ENCODE data around the gene ZNF594.
"Not testable (repeated sequence)": the region's sequence is repeated elsewhere in the genome, so short reads cannot be mapped to it uniquely, and the experiment has no call there.

The ZNF594 gene

DNA sequence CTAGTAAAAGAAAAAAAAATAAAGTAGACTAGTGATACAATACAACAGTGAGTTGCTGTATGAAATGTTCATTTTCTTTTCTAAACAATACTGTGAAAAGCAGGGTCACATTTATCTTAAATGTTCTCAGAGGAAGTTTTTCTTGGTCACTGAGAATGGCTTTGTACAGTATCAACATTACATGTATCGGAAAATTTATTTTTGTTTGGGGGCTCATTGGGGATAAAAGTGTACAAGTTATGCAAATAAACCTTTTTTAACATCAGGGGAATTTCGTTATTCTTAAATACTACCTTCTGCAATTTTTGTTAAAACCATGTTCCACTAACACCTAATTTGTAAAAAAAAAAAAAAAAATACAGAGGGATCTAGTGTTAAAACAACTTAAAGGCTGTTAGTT, 8.7 kb upstream of the ZNF594 start:
- DNase-seq: no peak

DNA sequence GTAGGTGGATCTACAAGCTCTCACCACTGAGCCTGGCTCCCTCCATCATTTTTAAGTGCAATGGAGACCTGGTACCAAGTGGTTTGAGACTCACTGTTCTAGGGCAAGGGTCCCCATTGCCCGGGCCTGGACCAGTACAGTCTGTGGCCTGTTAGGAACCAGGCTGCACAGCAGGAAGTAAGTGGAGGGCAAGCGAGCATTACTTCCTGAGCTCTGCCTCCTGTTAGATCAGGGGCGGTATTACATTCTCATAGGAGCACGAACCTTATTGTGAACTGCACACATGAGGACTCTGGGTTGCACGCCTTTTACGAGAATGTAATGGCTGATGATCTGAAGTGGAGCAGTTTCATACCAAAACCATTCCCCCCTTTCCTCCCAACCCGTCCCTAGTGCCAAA, 6.8 kb upstream of the ZNF594 start:
- no peak for DNase-seq

GRCh38 chr17:5194346-5194745, 2.7 kb upstream of the ZNF594 start:
- no peak for DNase-seq

GRCh38 chr17:5184288-5184687, 7.4 kb downstream of the ZNF594 start:
- DNase-seq: no peak

GRCh38 chr17:5183410-5183793, 8.3 kb downstream of the ZNF594 start:
- DNase-seq: no peak

DNA sequence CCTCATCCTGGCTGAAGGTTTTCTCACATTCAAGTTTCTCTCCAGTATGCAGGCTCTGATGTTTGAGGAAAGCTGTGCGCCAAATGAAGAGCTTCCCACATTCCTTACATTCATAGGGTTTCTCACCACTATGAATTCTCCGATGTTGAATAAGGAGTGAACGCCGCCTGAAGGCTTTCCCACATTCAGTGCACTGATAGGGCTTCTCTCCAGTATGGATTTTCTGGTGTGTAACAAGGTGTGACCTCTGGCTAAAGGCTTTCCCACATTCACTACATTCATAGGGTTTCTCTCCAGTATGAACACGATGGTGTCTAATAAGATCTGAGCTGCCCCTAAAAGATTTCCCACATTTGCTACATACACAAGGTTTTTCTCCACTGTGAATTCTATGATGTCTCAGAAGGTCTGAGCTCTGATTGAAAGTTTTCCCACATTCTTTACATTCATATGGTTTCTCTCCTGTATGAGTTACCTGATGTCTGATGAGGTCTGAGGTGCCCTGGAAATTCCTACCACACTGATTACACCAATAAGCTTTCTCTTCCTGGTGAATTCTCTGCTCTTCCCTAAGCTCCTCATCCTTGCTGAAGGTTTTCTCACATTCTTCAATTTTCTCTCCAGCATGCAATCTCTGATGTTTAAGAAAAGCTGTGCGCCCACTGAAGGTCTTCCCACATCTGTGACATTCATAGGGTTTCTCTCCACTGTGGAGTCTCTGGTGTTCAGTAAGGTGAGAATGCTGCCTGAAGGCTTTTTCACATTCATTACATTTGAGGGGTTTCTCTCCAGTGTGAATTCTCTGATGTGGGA, 8.9 kb downstream of the ZNF594 start:
- DNase-seq: no peak

- DNase-seq: no peak
Observed at GRCh38 chr17:5181509-5182305, 10.0 kb downstream of the ZNF594 start.

GRCh38 chr17:5179003-5179402, 12.7 kb downstream of the ZNF594 start:
- DNase-seq: no peak

DNA sequence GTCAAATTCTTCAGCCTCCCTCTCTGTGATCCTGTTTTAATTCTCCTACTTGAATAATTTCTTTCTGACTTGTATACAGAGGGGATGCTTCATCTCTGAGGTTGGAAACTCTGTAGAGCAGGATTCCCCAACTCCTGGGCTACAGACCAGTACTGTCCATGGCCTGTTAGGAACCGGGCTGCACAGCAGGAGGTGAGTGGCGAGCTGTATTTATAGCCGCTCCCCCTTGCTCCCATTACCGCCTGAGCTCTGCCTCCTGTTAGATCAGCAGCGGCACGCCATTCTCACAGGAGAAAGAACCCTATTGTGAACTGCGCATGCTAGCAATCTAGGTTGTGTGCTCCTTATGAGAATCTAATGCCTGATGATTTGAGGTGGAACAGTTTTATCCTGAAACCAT, 16.6 kb downstream of the ZNF594 start:
- DNase-seq: not testable (repeated sequence)

GRCh38 chr17:5165791-5166564, 25.7 kb downstream of the ZNF594 start:
- not testable (repeated sequence) for DNase-seq

DNA sequence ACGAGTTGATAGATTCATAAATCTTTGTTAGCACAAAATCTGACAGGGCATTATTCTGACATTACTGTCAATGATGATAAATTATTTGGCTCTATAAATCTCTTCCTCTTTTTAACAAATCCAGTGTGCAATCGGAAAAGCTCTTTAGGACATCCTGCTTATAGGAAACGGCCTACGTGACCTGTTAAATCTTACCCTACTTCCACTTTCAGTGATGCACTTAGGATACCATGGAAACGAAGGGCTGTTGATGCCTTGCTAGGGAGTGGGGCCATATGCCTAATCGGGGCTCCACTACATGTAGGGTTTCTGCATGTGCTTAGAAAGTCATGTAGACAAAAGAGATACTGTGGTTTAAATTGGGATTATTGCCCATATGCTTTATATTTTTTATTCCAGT, 27.2 kb downstream of the ZNF594 start:
- no peak for DNase-seq

DNA sequence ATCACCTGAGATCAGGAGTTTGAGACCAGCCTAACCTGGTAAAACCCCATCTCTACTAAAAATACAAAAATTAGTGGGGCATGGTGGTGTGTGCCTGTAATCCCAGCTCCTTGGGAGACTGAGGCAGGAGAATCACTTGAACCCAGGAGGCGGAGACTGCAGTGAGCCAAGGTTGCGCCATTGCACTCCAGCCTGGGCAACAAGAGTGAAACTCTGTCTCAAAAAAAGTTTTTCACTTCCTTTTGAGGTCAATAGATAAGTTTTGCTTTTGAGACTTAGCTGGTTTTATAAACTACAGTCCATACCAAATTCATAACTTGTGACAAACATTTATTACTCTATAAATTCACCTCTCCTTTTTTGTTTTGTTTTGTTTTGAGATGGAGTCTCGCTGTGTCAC, 29.9 kb downstream of the ZNF594 start:
- not testable (repeated sequence) for DNase-seq

DNA sequence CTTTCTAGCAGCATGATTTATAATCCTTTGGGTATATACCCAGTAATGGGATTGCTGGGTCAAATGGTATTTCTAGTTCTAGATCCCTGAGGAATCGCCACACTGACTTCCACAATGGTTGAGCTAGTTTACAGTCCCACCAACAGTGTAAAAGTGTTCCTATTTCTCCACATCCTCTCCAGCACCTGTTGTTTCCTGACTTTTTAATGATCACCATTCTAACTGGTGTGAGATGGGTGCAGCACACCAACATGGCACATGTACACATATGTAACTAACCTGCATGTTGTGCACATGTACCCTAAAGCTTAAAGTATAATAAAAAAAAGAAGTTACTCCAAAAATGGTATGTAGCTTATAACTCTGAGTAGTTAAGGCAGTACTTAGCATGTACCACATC, 31.0 kb downstream of the ZNF594 start:
- DNase-seq: not testable (repeated sequence)

DNA sequence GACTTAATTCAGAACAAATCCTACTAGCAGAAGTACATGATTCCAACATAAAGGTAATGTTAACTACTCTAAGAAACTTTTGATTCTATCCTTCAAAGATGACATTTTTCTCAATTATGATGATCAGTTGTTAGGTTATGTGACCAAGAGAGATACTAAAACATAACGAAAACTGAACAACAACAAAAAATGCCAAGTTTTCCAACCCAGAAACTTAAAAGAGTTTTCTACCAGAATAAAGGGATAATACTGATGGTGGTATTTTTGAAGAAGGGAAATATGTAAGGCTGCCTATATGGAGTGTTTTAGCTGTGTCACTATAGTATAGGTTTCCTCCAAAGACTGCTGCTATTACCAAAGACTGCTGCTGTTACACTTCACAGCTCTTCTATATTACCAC, 45.5 kb downstream of the ZNF594 start:
- not testable (repeated sequence) for DNase-seq

GRCh38 chr17:5142877-5143276, 48.8 kb downstream of the ZNF594 start:
- not testable (repeated sequence) for DNase-seq

DNA sequence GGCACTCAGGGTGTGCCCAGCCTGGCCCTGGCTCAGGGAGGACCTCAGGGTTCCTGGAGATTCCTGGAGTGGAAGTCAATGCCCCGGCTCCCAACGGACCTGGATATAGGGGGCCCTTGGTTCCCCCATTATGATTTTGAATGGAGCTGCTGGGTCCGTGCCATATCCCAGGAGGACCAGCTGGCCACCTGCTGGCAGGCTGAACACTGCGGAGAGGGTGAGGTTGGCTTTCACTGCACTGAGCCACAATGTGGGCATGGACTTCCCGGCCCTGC, 52.3 kb downstream of the ZNF594 start:
- no peak for DNase-seq

DNA sequence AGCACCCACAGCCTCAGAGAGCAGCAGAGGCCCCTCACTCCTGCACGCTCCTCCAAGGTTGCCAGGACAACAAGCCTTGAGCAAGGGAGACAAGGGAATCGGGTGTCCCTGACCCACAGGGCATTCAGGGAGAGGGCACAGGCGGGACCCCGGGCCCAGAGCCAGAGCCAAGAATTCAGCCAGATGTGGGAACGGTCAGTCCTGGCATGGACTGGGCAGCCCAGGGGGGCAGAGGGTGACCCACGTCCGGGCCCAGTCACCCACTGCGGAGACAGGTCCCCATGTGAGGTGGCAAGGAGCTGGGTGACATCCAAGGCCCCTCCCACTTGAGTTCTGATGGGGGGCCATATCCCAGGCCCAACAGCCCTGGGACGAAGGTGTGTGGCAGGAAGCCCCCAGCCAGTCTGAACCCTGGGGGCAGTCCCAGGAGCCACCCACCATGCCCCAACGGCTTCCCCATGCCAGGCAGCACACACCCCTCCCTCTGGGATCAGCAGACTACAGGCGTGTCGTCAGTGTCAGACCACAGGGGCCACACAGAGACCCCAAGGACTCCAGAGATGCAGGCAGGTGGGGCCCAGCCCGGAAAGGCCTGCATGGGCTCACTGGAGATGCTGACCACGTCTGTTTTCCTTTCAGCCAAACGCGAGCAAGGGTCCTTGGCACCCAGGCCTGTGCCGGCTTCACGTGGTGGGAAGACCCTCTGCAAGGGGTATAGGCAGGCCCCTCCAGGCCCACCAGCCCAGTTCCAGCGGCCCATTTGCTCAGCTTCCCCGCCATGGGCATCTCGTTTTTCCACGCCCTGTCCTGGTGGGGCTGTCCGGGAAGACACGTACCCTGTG, 52.8 kb downstream of the ZNF594 start:
- no peak for DNase-seq

DNA sequence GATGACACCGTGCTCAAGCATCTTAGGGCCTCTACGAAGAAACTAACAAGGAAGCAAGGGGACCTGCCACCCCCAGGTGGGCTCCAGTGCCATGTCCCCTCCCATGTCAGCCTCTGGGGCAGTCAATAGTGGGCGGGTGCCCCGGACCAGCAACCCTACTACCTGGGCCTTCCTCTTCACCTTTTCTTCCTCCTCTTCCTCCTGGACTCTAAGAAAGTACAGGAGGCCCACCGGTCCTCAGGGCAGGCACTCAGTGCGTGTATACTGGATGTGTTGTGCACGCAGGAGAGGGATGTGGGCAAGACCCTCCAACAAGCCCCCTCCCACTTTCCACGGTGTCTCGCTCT, 53.5 kb downstream of the ZNF594 start:
- not testable (repeated sequence) for DNase-seq

GRCh38 chr17:5137511-5138197, 54.0 kb downstream of the ZNF594 start:
- DNase-seq: not testable (repeated sequence)

DNA sequence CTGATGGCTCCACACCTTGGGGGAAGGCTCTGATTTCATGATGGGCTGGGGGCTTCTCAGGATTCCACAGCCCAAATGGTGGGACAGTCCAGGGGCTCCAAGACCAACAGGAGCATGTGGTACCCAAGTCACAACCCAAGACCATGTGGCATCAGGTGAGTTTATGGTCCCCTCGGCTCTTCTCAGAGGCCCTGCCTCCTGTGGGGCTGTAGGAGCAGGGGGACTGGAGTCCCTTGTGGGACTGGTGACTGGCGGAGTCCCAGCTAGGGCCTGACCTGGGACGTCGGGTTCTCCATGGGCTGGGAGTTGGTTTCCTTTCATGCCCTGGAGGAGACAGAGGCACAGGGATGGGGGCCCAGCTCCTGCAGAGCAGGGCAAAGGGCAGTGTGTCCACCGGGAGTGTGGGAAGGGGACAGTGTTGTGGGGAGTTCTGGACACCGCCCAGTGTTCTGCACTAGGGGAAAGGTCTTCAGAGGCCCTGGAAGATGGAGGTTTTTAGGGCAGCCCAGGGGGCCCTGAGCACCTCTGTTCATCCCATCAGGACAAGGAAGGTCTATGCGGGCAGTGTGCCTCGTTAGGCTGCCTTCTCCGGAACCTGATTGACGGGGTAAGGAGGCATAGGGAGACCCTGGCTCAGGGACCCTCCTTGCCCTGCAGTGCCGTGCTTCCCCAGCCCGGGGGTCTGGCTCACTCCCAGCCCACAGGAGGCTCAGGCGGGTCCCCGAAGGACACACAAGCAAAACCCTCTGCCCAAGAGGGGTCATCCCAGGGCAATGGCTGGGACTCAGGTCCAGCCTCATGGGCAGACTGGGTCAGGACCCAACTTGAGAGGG, 54.9 kb downstream of the ZNF594 start:
- not testable (repeated sequence) for DNase-seq

Data from NCI-H345 (cell line).